ENCODE results near the gene ADAT2.

GRCh38 chr6:143401068-143401446 lies 49.4 kb downstream of the ADAT2 start:
- no peak for TF ChIP-seq EP300 (IDR thresholded peaks at IDR 0.05)
- TF ChIP-seq CTCF (IDR thresholded peaks at IDR 0.05) = no peak
- no peak for TF ChIP-seq POLR2A (IDR thresholded peaks at IDR 0.05)

All from stomach (tissue), 4 donors.